Activated effector memory CD4-positive, alpha-beta T cell treated with anti-CD3 and anti-CD28 coated beads, Interleukin-2, amount 50 U/mL, for 16 hours (primary cell): ENCODE measurements around the gene UPK1A.

Source experiments
- DNase-seq: peaks from one replicate; pipeline ENCODE4 v3.0.0-alpha.2; 2020

The UPK1A gene

GRCh38 chr19:35693422-35693821 lies 27.1 kb downstream of the UPK1A start:
- no peak for DNase-seq

DNA sequence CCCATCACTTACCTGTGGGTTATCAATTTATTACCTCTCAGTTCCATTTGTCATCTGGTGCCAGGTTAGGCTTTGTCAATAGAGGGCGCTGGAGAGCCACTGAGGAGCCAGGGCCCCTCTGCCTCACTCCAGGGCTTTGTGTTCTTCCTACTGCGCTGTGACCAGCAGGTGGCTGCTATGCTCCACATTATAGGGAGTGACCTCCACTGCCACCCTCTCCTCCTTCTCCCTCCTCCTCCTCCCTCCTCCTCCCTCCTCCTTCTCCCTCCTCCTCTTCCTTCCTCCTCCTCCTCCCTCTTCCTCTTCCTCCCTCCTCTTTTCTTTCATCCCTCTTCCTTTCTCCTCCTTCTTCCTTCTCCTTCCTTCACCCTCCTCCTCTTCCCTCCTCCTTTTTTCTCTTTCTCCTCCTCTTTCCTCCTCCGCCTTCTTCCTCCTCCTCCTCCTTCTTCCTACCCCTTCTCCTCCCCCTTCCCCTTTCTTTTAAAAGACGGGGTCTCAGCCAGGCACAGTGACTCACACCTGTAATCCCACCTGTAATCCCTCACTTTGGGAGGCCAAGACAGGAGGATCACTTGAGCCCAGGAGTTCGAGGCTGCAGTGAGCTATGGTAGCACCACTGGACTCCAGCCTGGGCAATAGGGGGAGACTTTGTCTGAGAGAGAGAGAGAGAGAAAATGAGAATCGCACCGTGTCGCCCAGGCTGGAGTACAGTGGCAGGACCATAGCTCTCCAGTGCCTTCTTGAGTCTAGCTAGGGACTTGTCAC lies 27.7 kb downstream of the UPK1A start:
- peak; percentile 95 for DNase-seq

GRCh38 chr19:35695895-35696422 lies 29.6 kb downstream of the UPK1A start:
- DNase-seq, result no peak

- no peak for DNase-seq
Observed at GRCh38 chr19:35696835-35697234, 30.5 kb downstream of the UPK1A start.

DNA sequence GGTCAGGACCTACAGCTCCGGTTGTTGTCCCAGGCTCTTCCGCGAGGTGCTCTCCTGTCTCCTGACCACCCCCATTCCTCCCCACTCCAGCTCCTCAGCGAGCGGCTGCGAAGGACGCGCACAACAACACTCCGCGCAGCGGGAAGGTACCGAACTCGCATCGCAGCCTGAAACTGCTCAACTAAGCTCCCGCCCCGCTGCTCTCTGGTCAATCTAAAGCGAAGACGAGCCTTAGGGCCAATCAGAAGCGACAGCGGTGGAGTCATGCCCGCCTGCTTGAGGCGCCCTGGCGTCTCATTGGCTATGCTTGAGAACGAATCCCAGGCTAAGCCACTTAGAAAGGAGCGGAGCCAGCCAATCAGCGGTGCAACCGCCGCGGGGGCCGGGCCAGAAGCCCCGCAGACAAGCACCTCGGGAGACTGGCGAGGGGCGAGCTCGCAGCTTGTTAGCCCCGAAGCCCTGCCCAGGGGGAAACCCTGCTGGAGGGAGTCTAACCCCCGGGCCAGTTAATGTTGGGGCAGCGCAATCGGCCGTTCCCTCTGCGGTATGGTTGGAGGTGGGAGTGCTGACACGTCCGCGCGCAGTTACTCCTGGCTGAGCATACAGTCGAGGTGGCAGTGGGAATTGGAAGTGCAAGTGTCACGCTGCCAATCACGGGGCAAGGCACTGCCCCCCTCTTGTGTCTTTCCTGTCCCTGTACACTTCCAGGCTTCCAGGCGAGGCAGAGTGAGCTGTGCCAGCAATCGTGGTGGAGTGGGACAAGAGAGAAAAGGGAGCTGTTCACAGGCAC lies 36.1 kb downstream of the UPK1A start:
- DNase-seq, result peak; percentile 97

DNA sequence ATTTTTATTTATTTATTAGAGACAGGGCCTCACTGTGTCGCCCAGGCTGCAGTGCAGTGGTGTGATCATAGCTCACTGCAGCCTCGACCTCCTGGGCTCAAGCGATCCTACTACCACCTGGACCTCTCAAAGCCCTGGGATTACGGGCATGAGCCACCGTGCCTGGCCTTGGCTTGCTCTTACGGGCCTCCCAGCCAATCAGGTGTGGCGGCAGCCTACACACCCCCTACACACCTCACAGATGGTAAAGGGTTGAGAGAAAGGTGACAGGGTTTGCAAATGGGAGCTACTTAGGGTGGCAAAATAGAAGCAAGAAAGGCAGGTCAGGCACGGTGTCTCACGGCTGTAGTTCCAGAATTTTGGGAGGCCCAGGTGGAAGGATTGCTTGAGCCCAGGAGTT lies 37.0 kb downstream of the UPK1A start:
- DNase-seq, result no peak

DNA sequence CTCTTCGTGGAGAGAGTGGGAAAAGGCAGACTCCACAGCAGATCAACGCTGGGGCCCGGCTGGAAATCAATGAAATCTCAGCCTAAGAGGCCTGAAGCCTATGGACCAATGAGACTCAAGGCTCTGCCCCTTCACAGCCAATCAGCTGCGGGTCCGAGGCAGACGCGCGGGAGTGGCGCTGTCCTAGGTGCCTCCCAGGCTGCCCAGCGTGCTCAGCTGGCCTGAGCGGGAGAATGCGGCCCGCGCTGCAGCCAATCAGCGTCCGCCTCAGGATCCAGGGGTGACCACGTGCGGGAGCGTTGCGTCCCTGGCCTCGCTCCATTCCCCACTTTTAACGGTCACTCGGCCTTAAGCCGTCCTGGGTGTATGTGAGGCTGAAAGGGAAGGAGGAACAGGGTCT lies 37.9 kb downstream of the UPK1A start, which contains the start of gene ZBTB32:
ZBTB32 (plus strand) TSS at position 341 of the 400 bp plus-strand sequence. CDS start 10,069 bp downstream, outside the sequence.
- DNase-seq, result no peak

DNA sequence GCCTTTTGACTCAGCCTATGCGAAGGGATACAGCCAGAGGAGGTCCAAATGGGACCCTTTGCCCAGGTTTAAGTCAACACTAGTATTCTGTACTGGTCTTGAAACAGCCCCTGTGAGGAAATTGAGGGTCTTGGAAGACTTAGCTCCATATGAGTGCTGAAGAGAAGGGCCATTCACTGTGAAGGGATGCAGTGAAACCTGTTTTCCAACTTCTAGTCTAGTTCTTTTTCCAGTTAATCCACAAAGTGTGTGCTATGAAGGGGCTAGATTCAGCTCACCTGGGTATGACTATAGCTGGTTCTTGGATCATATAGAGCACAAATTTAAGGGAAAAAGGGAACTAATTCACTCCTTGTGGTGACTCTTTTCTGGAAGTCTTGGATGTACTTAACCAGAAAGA lies 42.1 kb downstream of the UPK1A start:
- no peak for DNase-seq

DNA sequence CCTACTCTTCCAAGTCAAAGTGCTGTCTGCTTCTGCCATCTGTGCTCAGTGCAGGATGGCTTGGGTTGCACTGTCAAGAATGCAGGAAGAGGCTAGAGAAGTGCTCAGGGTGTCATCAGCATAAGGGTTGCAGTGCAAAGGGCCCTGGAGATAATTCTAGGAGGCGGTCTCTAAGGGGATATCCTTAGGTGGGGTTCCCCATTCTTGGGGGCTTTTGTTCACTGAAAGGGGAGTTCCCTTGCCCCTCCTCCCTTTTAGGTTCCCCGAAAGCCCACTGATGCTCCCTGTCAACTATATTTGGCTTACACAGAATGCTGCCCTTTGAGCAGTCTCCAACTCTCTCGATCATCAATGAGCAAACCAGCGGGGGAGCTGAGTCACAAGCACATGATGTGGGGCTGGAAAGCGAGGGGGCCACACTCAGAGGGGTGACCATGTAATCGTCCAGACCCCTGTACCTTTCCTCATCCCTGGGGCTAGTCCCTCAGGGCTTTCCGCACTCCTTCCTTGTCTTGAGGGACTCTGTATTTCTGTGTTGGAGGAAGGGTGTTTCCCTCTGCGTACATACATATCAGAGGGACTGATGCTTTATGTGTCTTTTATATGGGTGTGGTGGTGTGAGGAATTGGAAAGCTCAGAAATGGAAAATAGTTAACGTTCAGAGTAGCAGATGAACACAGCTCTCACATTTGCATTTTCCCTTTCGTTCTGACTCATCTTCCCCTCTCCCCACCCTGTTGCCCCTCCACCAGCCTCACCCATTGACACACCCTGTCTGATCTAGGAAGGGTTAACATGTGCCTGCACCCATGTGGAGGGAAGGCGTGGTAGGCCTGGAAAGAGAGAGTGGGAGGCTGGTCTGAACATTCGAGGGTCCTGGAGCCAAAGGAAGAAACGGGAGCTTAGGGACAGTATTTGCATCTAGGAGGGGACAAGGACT lies 44.7 kb downstream of the UPK1A start:
- peak; percentile 85 for DNase-seq

DNA sequence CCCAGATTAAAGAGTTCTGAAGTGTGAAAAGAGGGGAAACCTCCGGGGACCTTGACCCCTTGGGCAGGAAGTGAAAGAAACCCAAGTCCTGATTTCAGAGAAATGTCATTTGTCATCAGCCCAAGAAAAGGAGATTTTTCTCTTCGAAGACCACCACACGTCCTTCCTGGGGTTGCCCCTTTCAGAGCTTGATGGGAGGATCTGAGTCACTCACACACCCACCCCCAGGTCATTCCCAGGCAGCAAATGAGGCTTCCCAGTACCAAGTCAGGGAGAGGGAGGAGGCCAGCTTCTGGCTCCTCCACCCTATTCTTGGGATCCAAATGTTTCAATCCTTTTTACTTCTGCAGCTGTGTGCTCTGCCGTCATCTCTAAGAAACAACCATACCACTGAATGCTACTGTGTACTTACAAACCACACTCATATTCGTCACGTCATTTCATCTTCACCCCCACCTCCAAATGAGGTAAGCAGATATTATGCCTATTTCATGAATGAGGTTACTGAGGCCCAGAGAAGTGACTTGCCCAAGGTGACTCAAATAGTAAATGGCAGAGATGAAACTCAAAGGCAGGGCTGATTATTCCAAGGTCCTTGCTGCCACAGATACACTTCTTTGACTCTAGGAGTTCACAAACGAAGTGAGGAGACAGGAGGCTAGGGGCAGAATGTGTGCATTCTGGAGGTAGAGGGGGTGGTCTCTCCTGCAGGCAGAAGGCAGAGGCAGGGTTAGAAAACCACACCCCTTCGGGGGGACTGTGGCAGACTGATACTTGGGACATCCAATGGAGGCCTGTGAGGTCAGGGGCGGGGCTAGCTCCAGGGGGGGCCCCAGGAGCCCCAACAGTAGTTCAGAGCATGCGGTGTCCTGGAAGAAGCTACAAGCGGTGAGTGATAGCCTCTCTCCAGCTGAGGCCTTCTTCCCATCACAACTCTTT lies 46.5 kb downstream of the UPK1A start:
- peak; percentile 82 for DNase-seq

DNA sequence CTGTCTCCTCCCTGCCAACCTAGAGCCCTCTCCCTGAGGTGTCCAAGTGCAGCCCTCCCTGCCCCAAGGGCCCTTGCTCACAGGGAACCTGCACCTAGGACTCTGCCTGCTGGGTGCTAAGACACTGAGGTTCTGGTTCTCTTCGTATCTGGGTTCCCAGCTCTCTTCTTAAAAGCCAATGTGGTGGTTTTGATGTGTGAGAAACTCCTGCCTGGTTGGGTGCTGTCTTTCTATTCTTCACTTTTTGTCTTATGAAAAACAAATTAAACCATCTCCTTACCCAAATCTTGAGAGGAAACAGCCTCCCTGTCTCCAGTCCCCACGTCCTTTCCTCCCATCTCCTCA lies 47.2 kb downstream of the UPK1A start:
- no peak for DNase-seq

- DNase-seq, result no peak
Observed at GRCh38 chr19:35713904-35714495, 47.7 kb downstream of the UPK1A start.

DNA sequence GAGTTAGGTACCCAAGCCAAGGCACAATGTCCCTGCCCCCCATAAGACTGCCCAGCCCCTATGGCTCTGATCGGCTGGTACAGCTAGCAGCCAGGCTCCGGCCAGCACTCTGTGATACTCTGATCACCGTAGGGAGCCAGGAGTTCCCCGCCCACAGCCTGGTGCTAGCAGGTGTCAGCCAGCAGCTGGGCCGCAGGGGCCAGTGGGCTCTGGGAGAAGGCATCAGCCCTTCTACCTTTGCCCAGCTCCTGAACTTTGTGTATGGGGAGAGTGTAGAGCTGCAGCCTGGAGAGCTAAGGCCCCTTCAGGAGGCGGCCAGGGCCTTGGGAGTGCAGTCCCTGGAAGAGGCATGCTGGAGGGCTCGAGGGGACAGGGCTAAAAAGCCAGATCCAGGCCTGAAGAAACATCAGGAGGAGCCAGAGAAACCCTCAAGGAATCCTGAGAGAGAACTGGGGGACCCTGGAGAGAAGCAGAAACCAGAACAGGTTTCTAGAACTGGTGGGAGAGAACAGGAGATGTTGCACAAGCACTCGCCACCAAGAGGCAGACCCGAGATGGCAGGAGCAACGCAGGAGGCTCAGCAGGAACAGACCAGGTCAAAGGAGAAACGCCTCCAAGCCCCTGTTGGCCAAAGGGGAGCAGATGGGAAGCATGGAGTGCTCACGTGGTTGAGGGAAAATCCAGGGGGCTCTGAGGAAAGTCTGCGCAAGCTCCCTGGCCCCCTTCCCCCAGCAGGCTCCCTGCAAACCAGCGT lies 48.5 kb downstream of the UPK1A start:
- DNase-seq, result no peak

DNA sequence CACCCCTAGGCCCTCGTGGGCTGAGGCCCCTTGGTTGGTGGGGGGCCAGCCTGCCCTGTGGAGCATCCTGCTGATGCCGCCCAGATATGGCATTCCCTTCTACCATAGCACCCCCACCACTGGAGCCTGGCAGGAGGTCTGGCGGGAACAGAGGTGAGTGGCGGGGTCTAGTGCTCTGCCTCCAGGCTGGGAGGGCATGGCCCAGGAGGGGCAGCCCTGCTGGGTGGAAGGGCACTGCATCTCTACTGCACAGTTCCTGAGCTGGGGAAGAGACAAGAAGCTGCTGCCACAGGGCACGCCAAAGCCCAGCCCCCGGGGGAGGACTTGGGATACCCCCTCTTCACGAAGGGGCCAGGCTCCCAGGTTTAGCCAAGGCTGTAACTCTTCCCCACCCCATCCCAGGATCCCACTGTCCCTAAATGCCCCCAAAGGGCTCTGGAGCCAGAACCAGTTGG lies 49.1 kb downstream of the UPK1A start:
- no peak for DNase-seq

DNA sequence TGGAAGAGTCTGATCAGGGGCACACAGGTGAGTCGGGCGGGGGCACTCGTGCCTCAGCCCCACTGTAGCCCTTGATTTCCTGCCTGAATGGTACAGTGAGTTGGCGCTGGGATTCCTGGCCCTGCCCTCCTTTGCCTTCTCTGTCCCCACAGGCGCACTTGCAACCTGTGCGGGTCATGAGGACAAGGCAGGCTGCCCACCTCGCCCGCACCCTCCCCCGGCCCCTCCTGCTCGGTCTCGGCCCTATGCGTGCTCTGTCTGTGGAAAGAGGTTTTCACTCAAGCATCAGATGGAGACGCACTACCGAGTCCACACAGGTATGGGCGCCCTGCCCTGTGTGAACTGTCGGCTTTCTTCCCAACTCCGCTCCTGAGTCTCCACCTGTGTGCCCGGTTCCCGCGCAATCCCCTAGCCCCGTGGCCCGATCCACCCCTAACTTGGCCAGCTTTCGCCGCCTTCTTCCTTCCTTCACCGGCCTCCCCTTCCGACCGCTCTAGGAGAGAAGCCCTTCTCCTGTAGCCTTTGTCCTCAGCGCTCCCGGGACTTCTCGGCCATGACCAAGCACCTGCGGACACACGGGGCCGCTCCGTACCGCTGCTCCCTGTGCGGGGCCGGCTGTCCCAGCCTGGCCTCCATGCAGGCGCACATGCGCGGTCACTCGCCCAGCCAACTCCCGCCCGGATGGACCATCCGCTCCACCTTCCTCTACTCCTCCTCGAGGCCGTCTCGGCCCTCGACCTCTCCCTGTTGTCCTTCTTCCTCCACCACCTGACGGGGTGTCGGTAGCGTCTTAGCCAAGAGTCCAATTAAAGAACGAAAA lies 49.9 kb downstream of the UPK1A start:
- DNase-seq, result no peak

DNA sequence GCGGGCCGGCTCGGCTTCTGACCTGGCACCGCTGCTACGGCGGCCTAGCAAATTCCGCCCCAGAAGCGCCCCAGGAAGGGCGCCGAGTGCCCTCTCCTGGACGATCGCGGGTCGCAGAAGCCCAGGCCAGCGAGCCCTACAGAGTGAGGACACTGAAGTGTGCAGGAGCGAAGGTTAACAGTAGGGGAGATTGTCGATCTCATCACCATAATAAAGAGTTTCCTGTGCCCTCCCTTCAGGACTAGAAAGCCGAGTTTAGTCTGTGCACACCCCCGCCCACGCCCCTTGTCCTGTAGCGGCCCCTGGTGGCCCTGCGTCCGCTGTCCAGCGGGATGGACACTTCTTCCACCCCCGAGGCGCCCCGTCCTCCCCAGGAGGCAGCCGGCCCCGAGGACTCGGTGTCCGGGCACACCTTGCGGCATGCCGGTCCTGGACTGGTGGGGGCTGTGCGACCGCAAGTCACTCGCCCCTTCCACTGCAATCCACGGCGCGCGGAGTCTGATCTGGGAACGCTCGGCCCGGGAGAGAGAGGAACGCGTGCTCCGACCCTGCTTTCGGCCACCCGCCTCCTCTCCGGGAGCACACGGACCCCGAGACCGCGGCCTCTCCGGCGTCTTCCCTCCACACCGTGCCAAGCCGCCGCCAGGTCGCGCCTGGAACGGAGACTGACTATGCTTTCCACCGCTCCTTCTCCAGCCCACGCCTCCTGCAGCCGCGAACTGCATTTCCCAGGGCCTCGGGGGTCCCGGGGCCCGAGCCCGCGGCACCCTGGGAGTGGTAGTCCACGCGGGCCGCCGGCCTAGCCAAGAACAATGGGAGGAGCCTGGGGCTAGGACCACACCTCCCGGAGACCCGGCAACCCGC lies 50.7 kb downstream of the UPK1A start:
- peak; percentile 99 for DNase-seq

- no peak for DNase-seq
Observed at GRCh38 chr19:35717665-35718344, 51.5 kb downstream of the UPK1A start, which contains the start of gene KMT2B. Gene KMT2B, plus strand, starts transcription at chr19:35718003. Its CDS starts 16 bp downstream, at chr19:35718019.
